GOT3 (cell line): ENCODE measurements around the gene TAOK3.
"Not testable (repeated sequence)": the region's sequence is repeated elsewhere in the genome, so short reads cannot be mapped to it uniquely, and the experiment has no call there.

Experiments used
- DNase-seq: peaks from one replicate; lab custom pipeline; 2025; ENCODE audit warnings: mixed read lengths; lab: John Stamatoyannopoulos, UW

Gene TAOK3

GRCh38 chr12:118137148-118137678 is 235.5 kb downstream of the TAOK3 start:
- DNase-seq = no peak

GRCh38 chr12:118136559-118137003 is 236.1 kb downstream of the TAOK3 start:
- no peak for DNase-seq

- DNase-seq = peak; percentile 84
These were observed 236.7 kb downstream of the TAOK3 start, which contains the start of gene PEBP1 for GRCh38 chr12:118135788-118136558. PEBP1 (plus strand) TSS chr12:118136124; CDS start chr12:118136210, 86 bp downstream.

- DNase-seq = not testable (repeated sequence)
These were observed 243.3 kb downstream of the TAOK3 start for GRCh38 chr12:118129436-118129835.

- no peak for DNase-seq
These were observed 244.8 kb downstream of the TAOK3 start for GRCh38 chr12:118127867-118128266.

GRCh38 chr12:118126119-118126757 is 246.5 kb downstream of the TAOK3 start:
- DNase-seq = no peak

GRCh38 chr12:118125743-118126118 is 247.0 kb downstream of the TAOK3 start:
- DNase-seq = no peak

GRCh38 chr12:118124333-118124874 is 248.3 kb downstream of the TAOK3 start:
- DNase-seq = no peak

- no peak for DNase-seq
These were observed 250.4 kb downstream of the TAOK3 start for GRCh38 chr12:118122264-118122663.

GRCh38 chr12:118120579-118121363 is 251.9 kb downstream of the TAOK3 start:
- no peak for DNase-seq

- DNase-seq = no peak
These were observed 253.2 kb downstream of the TAOK3 start for GRCh38 chr12:118119449-118119879.

GRCh38 chr12:118109088-118109487 is 263.6 kb downstream of the TAOK3 start:
- DNase-seq = no peak

- no peak for DNase-seq
These were observed 265.0 kb downstream of the TAOK3 start for GRCh38 chr12:118107694-118108093.

GRCh38 chr12:118107011-118107410 is 265.7 kb downstream of the TAOK3 start:
- no peak for DNase-seq

- no peak for DNase-seq
These were observed 268.9 kb downstream of the TAOK3 start, which contains the start of gene VSIG10 for GRCh38 chr12:118103601-118104382. VSIG10 (minus strand) TSS chr12:118104011; CDS start chr12:118103671, 340 bp downstream.

- DNase-seq = no peak
These were observed 269.5 kb downstream of the TAOK3 start for GRCh38 chr12:118103201-118103600.

- DNase-seq = no peak
These were observed 270.1 kb downstream of the TAOK3 start for GRCh38 chr12:118102609-118103008.

- no peak for DNase-seq
These were observed 270.6 kb downstream of the TAOK3 start for GRCh38 chr12:118102070-118102469.

- DNase-seq = no peak
These were observed 271.7 kb downstream of the TAOK3 start for GRCh38 chr12:118101051-118101450.
